GM21515 (cell line): ENCODE measurements around the gene FAM3B.
A peak's percentile ranks its signal among the peaks of the same experiment; 100 is the strongest.
"Not testable (repeated sequence)": the region's sequence is repeated elsewhere in the genome, so short reads cannot be mapped to it uniquely, and the experiment has no call there.

Experiments used
- ATAC-seq: cut with Tn5 transposase; IDR thresholded peaks from one replicate; pipeline ENCODE4 v1.9.1; 2021; ENCODE audit not compliant: unreplicated experiment

Gene FAM3B

DNA sequence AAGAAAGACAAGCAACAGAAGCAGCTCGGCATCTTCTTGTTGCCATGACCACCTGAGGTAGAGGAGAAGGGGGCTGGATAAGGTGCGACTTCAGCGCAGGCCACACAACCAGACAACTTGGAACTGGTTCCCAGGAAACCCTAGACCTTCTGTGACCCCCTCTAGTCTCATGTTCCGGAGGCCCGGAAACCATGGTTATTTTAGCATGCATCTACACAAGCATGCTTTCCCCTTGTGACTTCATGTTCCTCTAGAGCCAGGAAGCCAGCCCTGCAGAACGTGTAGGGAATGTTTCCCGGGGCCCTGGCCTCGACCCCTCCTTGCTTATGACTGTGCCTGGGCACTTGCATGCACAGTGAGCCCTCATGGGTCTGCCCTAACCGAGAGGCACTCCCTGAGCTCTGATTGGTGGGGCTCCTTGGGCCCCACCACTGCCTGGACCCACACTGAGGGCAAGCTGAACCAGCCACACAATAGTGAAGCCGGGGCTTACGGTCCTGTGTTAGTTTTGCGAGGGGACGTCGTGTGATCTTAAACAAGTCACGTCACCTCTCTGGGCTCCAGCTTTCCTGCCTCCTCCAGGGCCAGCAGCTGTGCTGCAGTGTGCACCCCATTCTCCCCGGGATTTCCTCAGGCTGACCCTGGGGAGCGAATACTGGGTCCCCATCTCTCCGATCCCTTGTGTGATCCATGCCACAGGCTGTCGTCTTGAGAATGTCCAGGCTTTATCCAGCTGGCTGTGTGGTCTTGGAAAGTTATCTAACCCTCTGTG lies 33.2 kb downstream of the FAM3B start:
- no peak for ATAC-seq

GRCh38 chr21:41350436-41351155 lies 34.0 kb downstream of the FAM3B start:
- ATAC-seq, result no peak

DNA sequence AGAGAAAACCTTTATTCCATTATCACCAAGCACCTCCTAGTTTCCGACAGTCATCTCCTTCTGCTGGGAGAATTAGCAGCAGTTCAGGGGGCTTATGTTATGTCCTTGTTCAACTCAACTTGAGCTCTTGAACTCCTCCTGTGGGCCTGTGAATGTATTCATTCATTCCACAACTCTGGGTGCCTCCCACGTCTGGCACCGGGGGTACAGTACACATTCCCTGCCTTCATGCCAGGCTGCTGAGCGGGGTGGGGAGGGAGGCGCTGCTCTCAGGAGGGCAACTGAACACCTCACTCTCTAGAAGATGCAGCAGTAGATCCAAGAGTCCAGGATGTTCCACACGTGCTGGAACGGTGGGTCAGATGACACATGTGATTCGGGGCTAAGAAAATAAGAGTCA lies 40.9 kb downstream of the FAM3B start:
- ATAC-seq, result no peak

DNA sequence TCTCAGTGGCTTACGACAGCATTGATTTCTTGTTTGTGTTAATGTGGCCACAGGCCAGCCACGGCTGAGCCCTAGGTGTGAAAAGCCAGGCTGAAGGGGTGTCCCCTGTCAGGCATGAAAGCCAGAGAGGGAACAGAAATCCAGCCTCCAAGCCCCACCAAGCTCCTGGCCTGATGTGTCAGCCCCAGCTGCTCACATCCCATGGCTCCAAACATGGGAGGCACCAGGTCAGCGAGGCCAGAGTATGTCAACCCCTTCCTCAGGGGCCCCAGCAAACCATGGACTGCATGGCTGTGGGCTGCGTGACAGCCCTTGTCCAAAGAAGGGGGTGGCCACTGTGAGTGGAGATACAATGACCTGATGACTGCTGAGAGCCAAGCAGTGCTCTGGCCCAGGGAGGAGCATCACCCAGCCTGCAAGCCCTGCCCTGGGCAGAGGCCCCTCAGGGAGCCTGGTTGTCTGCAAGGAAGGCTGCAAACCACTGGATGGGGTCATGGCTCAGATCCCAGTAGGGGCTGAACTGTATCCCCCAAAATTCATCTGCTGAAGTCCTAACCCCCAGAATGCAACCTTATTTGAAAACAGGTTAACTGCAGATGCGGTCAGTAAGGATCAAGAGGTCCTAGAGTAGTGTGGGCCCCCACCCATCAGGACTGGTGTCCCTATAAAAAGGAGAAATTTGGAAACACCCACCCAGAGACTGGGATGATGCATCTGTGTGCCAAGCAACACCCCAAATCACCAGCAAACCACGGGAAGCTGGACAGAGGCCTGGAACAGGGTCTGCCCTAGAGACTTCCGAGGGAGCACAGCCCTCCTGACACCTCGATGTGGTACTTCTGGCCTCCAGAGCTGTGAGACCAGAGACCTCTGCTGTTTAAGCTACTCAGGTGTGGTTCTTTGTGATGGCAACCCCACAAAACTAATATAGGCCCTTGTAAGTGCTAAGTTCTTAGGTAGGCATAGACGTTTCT lies 41.9 kb downstream of the FAM3B start:
- ATAC-seq, result no peak

DNA sequence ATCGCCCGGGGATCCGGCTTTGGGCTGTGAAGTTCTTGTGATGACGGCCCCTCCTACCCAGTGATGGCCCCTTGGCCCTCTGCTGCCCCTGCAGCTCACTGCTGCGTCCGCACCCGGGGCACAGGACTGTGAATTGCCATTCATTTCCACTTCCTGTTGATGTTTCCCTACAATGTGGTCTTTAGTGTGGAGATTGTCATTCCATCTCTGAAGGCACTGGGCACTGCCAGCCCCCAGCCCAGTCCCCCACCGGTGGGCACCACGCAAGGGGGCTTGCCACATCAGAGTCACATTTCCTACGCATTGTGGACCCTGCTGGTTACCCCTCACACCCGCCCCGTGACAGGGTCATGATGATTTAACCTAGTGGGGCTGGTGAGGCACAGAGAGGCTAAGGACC lies 42.7 kb downstream of the FAM3B start:
- ATAC-seq, result no peak

DNA sequence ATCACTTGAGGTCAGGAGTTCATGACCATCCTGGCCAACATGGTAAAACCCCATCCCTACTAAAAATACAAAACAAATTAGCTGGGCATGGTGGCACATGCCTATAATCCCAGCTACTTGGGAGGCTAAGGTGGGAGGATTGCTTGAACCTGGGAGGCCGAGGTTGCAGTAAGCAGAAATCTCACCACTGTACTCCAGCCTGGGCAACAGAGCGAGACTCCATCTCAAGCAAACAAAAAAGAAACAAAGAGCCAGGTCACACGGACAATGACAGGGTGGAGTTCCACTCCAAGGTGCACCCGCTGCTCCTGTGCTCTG lies 43.1 kb downstream of the FAM3B start:
- ATAC-seq, result not testable (repeated sequence)

- ATAC-seq, result no peak
These were observed 43.6 kb downstream of the FAM3B start for GRCh38 chr21:41360072-41360821.

DNA sequence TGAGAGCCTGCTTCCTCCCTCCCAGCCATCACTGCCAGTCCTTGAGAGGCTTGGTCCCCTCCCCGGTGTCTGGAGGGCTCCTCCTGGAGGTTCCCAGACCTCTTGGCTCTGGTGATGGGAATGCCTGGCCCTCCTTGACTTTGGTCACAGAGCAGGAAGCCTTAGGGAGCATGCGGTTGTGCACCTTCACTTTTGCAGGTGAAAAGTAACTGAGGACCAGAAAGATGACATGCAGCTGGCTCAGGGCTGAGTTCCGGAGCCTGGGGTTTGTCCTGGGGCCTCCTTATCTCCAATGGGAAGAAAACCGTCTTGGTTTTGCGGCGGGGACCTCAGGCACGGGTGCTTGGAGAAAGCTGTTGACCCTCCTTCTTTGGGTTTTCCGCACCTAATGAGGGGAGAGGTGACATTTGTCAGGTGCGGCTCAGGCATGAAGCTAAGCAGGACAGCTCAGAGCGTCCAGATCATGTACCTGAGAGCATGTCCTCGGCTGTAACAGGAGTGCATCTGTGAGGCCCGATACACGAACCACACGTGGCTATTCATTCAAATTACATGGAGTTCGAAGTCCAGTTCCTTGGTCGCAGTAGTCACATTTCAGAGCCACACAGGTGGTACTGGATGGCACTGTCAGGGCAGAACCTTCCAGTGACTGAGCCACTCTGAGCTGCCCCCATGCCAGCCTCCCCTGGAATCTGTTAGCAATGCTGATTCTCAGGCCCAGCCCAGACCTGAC lies 44.6 kb downstream of the FAM3B start:
- ATAC-seq, result no peak

GRCh38 chr21:41361786-41362604 lies 45.4 kb downstream of the FAM3B start, which contains the start of gene MX2:
MX2 (plus strand) TSS chr21:41362027; CDS start chr21:41376907, 14,880 bp downstream.
- ATAC-seq, result peak; percentile 48

DNA sequence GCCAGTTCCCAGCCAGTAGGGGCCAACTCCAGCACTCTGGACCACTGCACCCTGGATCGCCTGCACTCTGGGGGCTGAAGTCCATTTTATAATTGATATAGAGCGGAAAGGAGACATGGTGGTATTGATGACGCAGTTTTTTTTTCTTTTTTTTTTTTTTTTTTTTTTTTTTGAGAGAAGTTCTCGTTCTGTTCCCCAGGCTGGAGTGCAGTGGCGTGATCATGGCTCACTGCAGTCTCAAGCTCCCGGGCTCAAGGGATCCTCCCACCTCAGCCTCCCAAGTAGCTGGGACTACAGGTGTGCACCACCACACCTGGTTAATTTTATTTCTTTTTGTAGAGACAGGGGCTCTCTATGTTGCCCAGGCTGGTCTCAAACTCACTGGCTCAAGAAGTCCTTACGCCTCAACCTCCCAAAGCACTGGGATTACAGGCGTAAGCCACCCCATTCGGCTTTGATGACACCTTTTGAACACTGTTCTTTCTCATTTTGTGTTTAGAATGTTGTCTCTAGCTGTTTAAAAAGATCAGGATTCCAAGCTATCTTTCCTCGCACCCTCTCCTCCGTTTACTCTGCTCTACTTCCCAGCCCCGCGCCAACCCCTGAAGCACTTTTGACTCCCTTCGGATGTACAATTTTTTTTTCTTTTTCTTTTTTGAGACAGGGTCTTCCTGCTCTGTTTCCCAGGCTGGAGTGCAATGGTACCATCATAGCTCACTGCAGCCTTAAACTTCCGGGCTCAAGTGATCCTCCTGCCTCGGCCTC lies 46.2 kb downstream of the FAM3B start:
- no peak for ATAC-seq

DNA sequence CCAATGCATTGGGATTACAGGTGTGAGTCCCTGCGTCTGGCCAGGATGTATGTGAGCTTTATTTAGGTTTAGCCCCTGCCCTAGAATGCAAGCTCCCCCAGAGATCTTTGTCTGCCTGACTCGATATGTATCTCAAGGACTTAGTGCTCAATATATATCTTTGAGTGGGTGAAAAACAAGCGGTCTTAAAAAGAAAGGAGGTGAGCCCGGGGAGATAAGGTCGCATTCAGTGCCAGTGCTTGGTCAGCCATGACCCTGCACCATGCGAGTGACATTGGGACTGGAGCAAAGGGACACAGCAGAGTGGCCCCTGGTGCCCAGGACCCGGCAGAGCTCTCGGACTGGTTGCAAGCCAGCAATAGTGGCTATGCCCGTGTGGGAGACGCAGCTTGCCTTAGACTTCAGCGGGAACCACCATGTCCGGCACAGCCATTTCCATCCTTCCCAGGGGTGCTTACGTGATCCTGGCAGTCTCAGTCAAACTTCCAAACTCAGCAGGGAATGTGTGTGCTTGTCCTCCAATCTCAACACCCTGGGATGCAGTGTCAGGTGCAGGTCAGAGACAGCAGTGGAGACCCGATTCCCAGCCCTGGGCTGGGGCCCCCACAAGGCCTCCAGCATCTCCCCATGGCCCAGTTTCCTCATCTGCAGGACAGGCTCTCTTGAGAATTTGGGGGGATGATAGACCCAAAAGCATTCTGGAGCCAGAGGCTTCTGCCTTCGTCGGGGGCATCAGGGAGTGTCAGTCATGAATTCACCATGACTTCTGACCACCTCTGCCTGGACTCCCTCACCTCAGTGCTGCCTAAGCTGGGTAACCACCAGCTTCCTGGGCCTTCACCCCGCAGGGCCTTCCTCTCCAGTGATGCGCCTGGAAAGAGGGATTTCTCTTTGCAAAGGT lies 47.0 kb downstream of the FAM3B start:
- ATAC-seq, result no peak

GRCh38 chr21:41364308-41364707 lies 47.7 kb downstream of the FAM3B start:
- ATAC-seq, result no peak

- no peak for ATAC-seq
These were observed 48.9 kb downstream of the FAM3B start for GRCh38 chr21:41365377-41366107.

DNA sequence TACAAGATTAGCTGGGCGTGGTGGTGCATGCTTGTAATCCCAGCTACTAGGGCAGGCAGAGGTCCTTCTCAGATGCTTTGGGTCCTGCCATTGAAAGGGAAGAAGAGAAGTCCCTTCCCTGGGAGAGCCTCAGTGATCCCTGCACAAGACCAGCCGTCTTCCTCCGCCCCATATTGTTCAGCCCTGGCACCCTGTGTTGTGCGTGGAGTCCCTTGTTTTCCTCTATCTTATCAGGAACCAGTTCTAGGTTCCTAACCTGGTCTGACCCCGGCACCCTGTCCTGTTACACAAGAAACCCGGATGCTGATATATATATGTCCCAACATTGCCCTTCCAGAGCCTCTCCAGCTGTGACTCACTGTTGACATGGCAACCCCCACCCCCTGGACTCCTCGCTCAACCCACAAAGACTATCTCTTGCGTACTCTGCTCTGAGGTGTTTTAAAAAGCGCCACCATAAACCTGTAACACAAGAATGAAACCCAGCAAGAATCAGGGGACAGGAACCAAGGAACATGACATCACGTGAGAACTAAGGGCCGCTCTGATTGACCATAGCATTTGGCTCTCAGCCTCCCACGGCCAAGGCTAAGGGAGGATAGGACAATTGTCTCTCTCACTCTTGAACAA lies 50.0 kb downstream of the FAM3B start:
- no peak for ATAC-seq

DNA sequence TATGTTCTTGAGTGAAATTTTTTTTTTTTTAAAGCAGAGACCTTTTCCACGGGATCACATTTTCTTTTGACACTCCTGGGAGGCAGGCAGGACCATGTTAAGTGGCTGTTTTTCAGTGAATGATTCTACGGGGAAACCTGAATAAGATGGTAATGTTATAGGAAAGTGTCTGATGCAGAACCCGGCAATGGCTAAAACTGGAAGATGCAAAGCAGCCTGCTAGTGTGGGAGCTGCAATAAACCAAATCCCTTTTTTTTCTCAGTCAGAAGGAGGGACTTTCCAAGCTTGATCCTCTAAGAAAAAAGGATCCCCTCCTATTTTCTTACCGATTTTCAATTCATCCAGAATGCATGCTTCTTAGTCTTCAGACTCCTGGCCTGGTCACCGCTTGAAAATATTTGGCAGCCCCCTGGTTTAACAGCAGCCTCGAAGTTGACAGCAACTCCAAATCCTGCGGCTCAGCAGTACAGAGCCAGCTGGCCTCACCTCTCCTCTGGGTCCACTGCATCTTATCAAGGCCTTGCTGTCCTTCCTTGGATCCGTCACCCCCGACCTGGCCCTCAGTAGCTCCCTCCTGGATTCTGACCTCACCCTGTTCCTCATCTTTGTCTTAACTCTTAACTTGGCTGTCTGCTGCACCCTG lies 50.8 kb downstream of the FAM3B start:
- ATAC-seq, result peak; percentile 6
